ENCODE results near the gene RC3H1. TPM values are rescaled to one million over a fixed set of nuclear protein-coding genes. Genes with fewer than 3 reads are reported as not detected.

Gene RC3H1
- total and polyA plus RNA-seq, 2 of the 13 experiments (the other 11 are each of a cell fraction or from before 2014, with no cell fraction given), result 11.2 to 19.6 TPM

- TF ChIP-seq ZNF292 (CRISPR knock-in tag; IDR thresholded peaks at IDR 0.05; ENCODE audit: borderline replicate concordance, low read depth) (no peak), ZNF513 (CRISPR knock-in tag; conservative IDR thresholded peaks at IDR 0.05) (no peak), PRDM10 (CRISPR knock-in tag; IDR thresholded peaks at IDR 0.05; ENCODE audit: low read depth) (no peak), GLI4 (CRISPR knock-in tag; IDR thresholded peaks at IDR 0.05; ENCODE audit: borderline replicate concordance) (no peak), GATAD2A (CRISPR knock-in tag; IDR thresholded peaks at IDR 0.05) (peak; percentile 60), HDAC1 (CRISPR knock-in tag; IDR thresholded peaks at IDR 0.05) (peak; percentile 61), ZNF790 (CRISPR knock-in tag; IDR thresholded peaks at IDR 0.05; ENCODE audit: borderline replicate concordance) (no peak), CHD4 (IDR thresholded peaks at IDR 0.05; ENCODE audit: borderline replicate concordance, low read length) (no peak), KIAA2018 (CRISPR knock-in tag; IDR thresholded peaks at IDR 0.05; ENCODE audit: borderline replicate concordance) (no peak)
- TF ChIP-seq, protein P1, sequence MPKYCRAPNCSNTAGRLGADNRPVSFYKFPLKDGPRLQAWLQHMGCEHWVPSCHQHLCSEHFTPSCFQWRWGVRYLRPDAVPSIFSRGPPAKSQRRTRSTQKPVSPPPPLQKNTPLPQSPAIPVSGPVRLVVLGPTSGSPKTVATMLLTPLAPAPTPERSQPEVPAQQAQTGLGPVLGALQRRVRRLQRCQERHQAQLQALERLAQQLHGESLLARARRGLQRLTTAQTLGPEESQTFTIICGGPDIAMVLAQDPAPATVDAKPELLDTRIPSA (CRISPR knock-in tag; IDR thresholded peaks at IDR 0.05; ENCODE audit: borderline replicate concordance), result no peak
Measured at GRCh38 chr1:173925306-173926242, 96.6 kb downstream of the RC3H1 start (continued).

All from HepG2 (cell line).